Measurements from ENCODE around the gene FAM219B. TPM values are rescaled to one million over a fixed set of nuclear protein-coding genes. Genes with fewer than 3 reads are reported as not detected.
"Not testable (repeated sequence)": the region's sequence is repeated elsewhere in the genome, so short reads cannot be mapped to it uniquely, and the experiment has no call there.

The FAM219B gene
- polyA plus RNA-seq, 1 donor, result 49.7 TPM

DNA sequence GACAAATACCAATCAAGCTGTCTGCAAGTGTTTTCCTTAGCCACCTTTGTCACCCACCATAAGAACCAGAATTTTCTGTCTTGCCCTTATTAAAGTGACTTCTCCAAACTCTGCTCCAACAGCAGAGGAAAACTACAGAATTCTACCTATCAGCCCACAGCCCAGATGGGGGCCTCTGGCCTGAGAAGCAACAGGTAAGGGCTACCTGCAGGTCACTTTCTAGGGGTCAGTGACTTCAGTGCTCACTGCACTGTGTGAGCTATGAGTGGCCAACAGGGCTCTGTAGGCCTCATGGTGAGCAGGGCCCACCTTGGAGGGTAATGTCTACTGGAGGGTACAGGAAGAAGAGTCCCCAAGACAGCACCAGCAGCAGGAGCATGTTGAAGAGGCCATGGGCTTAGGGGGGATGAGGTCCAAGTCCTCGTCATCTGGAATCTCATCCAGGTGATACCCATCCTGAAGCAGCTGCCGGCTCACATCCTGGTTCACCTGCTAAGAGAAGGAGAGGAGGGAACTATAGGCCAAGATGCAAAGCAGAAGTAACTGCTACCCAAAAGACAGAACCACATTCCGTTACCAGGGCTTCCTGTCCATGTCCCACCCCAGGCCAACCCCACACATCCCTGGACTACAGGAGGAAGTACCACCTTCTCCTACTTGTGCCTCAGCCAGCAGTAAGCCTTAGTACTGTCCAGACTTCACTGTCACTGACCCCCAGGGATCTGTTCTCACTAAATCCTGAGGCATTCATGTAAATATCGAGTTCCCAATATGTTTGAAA is 4.2 kb downstream of the FAM219B start:
- DNase-seq, result no peak

DNA sequence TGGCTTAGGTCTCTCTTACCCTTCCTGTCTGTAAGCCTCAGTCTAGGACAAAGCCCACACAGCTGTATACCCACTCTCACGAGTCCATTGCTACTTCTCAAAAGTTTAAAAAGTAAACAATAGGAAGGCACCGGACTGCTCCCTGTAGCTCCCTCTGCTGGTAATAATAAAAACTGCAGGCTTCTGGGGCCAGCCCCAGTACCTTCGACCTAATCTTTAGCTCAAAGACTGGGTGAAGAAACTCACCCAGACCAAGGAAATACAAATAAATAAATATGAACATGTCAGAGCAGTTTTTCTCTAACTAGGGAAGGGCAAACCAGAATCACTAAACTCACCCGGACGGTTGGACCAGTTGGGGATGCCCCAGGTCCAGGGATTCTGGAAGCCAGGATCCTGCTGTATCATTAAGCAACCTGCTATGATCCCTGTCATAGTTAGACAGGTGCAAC is 5.0 kb downstream of the FAM219B start:
- peak; percentile 57 for DNase-seq

DNA sequence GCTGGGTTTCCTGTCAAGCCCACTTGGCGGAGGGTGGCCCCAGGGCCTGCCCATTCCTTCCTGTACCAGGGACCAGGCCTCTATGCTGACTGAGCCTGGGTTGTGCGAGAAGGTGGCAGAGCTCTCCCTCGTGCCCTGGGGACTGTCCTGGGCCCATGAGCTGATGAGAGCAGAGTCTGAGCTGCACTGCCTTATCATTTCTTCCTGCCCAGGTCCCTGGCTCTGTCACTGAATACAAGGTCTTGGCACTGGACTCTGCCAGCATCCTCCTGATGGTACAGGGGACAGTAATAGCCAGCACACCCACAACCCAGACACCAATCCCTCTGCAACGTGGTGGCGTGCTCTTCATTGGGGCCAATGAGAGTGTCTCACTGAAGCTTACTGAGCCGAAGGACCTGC is 9.3 kb downstream of the FAM219B start:
- no peak for DNase-seq

GRCh38 chr15:74896316-74896715 is 10.3 kb downstream of the FAM219B start:
- no peak for DNase-seq

DNA sequence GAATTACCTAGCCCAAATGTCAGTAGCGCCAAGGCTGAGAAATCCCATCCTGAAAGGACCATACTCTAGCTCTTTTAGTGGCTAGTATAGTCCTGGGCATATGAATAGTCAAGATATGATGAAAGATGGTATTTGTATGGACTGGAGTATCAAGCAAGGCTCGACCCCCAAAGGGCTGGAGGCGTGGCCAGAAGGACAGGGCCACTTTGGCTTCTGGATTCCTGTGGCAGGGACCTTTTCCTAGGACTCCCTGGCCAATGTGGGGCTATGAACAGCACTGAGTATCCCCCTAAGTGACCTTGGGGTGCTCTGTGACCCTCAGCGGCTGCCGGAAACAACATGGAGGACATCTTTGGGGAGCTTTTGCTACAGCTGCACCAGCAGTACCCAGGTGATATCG is 10.8 kb downstream of the FAM219B start:
- no peak for DNase-seq

- DNase-seq, result not testable (repeated sequence)
Observed at GRCh38 chr15:74894383-74894782, 12.3 kb downstream of the FAM219B start.

- no peak for DNase-seq
Observed at GRCh38 chr15:74893627-74894026, 13.0 kb downstream of the FAM219B start.

DNA sequence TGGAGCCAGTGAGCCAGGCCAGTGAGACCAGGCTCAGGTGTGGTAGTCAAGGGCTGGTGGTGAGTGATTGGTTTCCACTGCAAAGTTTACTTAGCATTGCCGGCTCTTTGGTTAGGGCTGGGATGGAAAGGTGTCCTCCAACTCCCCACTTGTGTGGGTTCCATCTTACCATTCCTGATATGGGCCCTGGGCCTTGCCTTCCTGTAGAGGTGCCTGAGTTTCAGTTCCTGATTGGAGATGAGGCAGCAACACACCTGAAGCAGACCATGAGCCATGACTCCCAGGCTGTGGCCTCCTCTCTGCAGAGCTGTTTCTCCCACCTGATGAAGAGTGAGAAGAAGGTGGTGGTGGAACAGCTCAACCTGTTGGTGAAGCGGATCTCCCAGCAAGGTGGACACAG is 13.7 kb downstream of the FAM219B start:
- no peak for DNase-seq

DNA sequence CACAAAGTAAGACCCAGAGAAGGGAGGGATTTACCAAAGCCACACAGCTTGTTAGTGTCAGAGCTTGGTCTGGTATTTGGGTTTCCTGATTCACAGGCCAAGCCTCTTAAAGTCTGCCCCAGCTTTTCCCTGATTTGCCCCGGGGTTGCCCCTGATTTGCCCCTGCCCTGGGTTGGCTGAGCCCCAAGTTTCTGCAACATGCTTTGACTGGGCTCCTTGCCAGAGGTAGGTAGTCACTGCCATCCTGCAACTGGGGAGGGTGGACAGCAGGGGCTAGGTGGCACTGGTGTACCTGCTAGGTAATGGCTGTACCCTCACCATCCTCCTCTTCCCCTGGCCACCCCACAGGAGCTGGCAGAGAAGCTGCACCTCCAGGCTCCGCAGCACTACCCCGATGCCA is 14.3 kb downstream of the FAM219B start:
- no peak for DNase-seq

GRCh38 chr15:74891469-74891868 is 15.2 kb downstream of the FAM219B start:
- no peak for DNase-seq

- DNase-seq, result no peak
Observed at GRCh38 chr15:74890665-74890960, 16.0 kb downstream of the FAM219B start.

DNA sequence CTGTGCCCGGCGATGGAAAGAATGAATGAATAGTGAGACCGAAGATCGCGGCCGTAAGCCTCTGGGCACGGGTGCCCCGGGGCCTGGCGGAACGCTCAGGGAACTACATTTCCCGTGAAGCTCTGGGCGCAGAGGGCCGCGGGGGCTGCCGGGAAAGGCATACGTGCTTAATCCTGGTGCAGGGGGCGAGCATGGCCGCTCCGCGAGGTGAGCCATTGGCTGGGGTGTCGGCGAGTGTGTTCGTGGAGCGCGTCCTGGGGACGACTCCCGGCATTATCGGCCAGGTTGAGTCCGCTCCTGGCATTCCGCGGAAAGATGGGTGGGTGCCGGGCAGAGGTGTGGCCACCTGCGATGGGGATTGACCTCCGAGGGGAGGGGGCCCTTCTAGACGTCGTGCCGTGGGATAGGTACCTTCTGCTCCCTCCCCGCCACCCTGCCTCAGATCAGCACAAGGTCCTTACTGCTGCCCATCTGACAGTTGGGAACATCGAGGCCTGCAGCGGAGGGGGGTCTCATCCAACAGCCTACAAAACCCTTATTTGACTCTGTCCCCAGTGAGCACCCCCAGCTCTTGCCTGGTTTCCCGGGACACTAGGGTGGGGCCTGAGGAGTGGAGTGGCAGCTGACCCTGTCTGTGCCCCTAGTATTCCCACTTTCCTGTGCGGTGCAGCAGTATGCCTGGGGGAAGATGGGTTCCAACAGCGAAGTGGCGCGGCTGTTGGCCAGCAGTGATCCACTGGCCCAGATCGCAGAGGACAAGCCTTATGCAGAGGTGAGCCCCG is 16.6 kb downstream of the FAM219B start, which contains the start of gene MPI:
MPI (plus strand) TSS at position 160 of the 782 bp plus-strand sequence; CDS start at position 192, 32 bp downstream.
- peak; percentile 87 for DNase-seq

GRCh38 chr15:74889390-74889882 is 17.2 kb downstream of the FAM219B start:
- DNase-seq, result peak; percentile 65

DNA sequence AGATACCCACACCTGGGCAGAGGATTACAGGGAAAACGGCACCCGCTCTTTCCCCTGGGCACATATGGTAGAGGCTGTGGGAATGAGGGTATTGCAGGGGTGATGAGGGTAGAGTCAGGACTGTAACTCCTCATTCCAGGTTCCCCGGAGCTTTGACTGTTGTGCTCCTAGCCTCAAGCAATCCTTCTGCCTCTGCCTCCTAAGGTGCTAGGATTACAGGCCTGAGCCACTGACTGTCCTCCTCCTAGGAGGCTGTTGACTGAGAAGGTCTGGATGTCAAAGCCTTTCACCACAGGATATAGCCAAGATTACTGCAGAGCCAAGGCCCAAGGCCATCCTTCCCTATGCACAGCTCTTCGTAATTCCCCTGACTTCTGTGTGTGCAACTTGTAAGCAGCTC is 17.9 kb downstream of the FAM219B start:
- no peak for DNase-seq

DNA sequence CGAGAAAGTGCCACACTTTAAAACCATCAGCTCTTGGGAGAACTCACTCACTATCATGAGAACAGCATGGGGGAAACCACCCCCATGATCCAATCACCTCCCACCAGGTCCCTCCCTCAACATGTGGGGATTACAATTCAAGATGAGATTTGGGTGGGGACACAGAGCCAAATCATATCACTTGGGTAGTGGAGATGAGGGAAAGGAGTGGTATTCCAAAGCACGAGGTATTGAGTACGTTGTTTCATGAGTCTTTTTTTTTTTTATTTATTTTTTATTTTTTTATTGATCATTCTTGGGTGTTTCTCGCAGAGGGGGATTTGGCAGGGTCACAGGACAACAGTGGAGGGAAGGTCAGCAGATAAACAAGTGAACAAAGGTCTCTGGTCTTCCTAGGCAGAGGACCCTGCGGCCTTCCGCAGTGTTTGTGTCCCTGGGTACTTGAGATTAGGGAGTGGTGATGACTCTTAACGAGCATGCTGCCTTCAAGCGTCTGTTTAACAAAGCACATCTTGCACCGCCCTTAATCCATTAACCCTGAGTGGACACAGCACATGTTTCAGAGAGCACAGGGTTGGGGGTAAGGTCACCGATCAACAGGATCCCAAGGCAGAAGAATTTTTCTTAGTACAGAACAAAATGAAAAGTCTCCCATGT is 19.0 kb downstream of the FAM219B start:
- DNase-seq, result not testable (repeated sequence)

- no peak for DNase-seq
Observed at GRCh38 chr15:74885461-74885860, 21.2 kb downstream of the FAM219B start.

- DNase-seq, result no peak
Observed at GRCh38 chr15:74884428-74885223, 22.0 kb downstream of the FAM219B start.

- no peak for DNase-seq
Observed at GRCh38 chr15:74882528-74882927, 24.1 kb downstream of the FAM219B start.

GRCh38 chr15:74878273-74878672 is 28.4 kb downstream of the FAM219B start:
- no peak for DNase-seq

GRCh38 chr15:74873756-74874424 is 32.8 kb downstream of the FAM219B start:
- DNase-seq, result no peak

- DNase-seq, result peak; percentile 94
Observed at GRCh38 chr15:74873036-74873755, 33.5 kb downstream of the FAM219B start, which contains the start of gene SCAMP2. Gene SCAMP2, minus strand, starts transcription at chr15:74873365. Its CDS starts 110 bp downstream, at chr15:74873255.
